ENCODE results near the gene SLIT3.

The SLIT3 gene

DNA sequence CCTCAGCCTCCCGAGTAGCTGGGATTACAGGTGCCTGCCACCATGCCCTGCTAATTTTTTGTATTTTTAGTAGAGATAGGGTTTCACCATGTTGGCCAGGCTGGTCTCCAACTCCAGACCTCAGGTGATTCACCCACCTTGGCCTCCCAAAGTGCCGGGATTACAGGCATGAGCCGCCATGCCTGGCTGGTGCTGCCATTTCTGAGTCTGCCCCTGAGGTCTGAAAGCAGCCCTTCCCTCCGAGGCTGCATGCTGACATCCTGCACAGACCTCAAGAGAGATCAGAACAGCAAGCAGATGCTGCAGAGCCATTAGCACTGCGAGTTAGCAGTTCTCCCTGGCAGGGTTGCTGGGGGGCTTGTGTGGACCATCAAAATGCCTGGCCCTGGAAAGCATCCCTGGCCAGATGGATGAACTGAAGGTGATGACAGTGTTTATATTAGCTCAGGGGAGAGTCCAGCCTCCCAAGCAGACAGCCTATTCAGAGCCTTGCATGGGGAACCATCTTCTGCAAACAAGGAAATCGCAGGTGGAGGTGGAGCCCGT lies 545.3 kb downstream of the SLIT3 start:
- no peak overlapping the region for H3K4me3 ChIP-seq (ENCODE audit: low read depth, low read length)
- no peak for DNase-seq (ENCODE audit: low read depth)
- TF ChIP-seq, protein P1, sequence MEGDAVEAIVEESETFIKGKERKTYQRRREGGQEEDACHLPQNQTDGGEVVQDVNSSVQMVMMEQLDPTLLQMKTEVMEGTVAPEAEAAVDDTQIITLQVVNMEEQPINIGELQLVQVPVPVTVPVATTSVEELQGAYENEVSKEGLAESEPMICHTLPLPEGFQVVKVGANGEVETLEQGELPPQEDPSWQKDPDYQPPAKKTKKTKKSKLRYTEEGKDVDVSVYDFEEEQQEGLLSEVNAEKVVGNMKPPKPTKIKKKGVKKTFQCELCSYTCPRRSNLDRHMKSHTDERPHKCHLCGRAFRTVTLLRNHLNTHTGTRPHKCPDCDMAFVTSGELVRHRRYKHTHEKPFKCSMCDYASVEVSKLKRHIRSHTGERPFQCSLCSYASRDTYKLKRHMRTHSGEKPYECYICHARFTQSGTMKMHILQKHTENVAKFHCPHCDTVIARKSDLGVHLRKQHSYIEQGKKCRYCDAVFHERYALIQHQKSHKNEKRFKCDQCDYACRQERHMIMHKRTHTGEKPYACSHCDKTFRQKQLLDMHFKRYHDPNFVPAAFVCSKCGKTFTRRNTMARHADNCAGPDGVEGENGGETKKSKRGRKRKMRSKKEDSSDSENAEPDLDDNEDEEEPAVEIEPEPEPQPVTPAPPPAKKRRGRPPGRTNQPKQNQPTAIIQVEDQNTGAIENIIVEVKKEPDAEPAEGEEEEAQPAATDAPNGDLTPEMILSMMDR (IDR thresholded peaks at IDR 0.05; ENCODE audit: control insufficient read depth, extremely low read depth, insufficient read depth): no peak

DNA sequence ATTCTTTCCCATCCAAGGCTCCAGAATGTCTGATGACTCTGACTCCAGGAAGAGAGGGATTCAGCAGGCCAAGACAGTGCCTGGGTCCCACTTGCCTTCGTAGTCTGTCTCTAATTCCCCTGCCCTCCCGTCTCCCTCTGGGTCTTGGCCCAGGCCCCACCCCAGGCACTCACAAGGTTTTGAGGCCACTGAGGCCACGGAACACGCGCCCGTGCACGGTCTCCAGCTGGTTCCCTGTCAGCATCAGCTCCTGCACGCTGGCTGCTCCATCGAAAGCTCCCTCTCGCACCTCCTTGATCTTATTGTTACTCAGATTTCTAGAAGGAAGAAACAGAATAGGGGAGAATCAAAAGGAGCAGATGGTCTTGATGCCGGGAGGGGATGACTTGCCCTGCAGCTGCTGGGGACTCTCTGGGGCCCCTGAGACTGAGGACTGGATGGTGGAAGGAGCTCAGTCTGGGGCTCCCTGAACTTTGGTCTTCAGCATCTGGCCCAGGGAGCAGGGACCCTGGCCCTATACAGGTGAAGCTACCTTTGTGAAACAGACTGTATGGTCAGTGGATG lies 547.2 kb downstream of the SLIT3 start:
- no peak overlapping the region for H3K4me3 ChIP-seq (ENCODE audit: low read depth, low read length)
- TF ChIP-seq, protein P1 (IDR thresholded peaks at IDR 0.05; ENCODE audit: control insufficient read depth, extremely low read depth, insufficient read depth): no peak
- no peak for DNase-seq (ENCODE audit: low read depth)

DNA sequence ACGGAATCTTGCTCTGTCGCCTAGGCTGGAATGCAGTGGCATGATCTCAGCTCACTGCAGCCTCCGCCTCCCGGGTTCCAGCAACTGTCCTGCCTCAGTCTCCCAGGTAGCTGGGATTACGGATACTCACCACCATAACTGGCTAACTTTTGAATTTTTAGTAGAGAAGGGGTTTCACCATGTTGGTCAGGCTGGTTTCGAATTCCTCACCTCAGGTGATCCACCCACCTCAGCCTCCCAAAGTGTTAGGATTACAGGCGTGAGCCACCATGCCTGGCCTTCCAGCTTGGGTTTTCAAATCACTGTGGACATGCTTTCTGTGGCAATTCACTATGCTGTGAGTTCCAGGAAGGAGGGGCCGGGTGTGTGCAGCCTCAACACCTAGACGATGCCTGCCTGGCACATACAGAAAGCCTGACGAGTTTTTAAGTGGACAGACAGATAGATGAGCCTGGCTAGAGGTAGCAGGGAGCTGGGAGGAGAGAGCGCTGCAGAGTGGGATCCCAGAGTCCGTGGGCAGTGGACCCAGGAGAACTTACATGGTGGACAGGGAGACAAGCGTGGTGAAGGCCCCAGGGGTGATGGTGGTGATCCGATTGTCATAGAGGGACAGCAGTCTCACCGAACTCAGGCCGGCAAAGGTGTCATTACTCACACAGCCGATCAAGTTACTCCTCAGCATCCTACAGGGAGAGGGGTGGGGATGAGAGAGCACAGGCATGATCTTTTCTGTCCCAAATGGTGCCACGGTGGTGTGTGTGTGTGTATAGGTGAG lies 548.3 kb downstream of the SLIT3 start:
- TF ChIP-seq, protein P1 (IDR thresholded peaks at IDR 0.05; ENCODE audit: control insufficient read depth, extremely low read depth, insufficient read depth): no peak
- no peak overlapping the region for H3K4me3 ChIP-seq (ENCODE audit: low read depth, low read length)
- no peak for DNase-seq (ENCODE audit: low read depth)

DNA sequence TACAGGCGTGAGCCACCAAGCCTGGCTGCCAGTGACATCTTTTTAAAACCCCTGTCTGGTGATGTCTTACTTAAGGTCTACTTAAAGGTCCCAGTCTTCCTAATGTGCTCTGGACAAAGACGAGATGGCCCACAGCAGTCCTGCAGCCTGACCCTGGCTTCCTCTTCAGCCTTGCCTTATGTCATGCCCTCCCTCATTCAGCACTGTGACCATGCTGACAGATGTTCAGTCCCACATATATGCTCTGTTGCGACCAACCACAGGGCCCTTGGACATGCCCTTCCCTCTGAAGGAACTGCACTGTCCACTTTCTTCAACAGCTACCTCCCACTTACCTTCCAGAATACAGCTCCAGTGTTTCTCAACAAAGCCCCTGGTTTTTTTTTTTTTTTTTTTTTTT lies 548.9 kb downstream of the SLIT3 start:
- H3K4me3 ChIP-seq (ENCODE audit: low read depth, low read length): no peak overlapping the region
- TF ChIP-seq, protein P1 (IDR thresholded peaks at IDR 0.05; ENCODE audit: control insufficient read depth, extremely low read depth, insufficient read depth): no peak
- DNase-seq (ENCODE audit: low read depth): no peak

DNA sequence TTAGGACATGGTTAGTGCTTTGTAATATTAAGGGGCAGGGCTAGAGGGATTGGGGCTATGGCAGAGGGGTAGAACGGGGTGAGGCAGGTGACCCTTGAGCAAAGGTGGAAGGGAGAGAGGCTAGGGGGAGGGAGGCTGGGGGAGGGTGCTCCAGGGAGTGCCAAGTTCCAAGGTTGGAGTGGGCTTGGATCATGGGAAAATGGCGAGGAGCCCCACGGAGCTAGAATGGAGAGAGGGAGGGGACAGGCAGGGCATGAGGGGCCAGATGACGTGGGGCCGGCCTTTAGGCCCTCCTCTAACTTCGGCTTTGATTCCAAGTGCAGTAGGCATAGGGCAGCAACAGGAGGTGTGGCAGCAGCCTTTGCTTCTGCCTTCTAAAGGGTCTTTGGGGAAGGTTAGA lies 550.0 kb downstream of the SLIT3 start:
- TF ChIP-seq, protein P1 (IDR thresholded peaks at IDR 0.05; ENCODE audit: control insufficient read depth, extremely low read depth, insufficient read depth): no peak
- no peak overlapping the region for H3K4me3 ChIP-seq (ENCODE audit: low read depth, low read length)
- DNase-seq (ENCODE audit: low read depth): no peak

DNA sequence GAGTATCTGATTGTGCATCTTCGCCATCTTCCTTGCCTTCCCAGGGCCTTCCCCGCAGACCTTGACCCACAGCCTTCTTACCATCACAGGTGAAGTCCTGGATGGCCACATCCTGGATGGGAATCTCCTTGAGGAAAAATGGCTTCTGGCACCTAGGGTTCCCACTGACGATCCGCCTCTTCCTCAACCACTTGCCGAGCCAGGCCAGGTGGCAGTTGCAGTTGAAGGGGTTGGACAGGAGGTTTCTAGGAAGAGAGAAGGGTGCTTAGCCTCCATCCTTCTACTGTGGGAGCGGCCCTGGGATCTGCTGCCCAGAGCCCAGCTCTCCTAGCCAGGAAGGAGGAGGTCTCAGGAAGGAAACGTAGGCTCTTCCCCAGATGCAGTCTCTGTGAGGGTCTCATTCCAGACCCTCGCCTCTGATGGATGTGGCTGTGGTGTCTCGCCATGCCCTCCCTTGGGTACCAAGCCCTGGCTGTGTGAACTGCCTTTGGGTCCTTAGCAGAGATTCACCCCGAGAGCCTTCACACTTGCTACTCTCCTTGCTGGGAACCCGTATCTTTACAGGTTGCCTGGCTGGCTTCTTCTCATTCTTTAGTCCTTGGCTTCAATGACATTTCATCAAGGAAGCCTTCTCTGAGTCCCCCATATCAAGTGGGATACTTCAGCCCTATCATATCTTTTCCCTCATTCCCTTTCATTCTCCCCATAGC lies 551.4 kb downstream of the SLIT3 start:
- TF ChIP-seq, protein P1 (IDR thresholded peaks at IDR 0.05; ENCODE audit: control insufficient read depth, extremely low read depth, insufficient read depth): no peak
- DNase-seq (ENCODE audit: low read depth): no peak
- no peak overlapping the region for H3K4me3 ChIP-seq (ENCODE audit: low read depth, low read length)
